ENCODE data around the gene DENND2C. TPM values are rescaled to one million over a fixed set of nuclear protein-coding genes. Genes with fewer than 3 reads are reported as not detected.

The DENND2C gene
- total RNA-seq, 1 donor = 8.3 TPM

DNA sequence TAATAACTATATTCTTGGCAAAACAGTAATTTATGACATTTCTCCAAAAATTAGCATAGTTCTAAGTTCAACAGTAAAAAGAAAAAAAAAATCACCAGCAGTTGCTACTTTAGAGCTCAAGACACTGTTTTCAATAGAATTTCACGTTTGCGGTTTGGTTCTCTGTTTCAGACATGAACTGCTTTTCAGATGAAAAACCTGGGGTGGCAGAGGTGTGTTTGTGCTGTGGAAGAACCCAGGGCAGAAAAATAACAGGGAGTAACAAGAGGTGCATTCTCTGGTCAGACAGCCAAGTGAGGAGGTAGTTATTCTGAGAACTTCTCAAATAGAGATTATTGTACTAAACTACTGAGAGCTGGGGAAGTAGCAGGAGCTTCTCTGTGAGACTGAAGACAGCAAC lies 37.8 kb upstream of the DENND2C start:
- Histone ChIP-seq H3K4me1 (ENCODE audit: insufficient read depth, low read length) (no peaks in the 10 kb centered on the region), H3K9me3 (ENCODE audit: low read depth, low read length) (no peaks in the 10 kb centered on the region), H4K20me1 (ENCODE audit: insufficient read depth, low read length) (no peaks in the 10 kb centered on the region), H3K4me2 (ENCODE audit: insufficient read depth, low read length) (no peak overlapping the region), H3K27me3 (ENCODE audit: insufficient read depth, low read length) (no peaks in the 10 kb centered on the region), H2AFZ (ENCODE audit: low read length) (no peak overlapping the region), H3K79me2 (ENCODE audit: insufficient read depth, low read length) (peaks cover 11% of the 10 kb centered on the region), H3K4me3 (ENCODE audit: insufficient read depth, low read length) (no peak overlapping the region), H3K27ac (ENCODE audit: low read depth, low read length) (no peak overlapping the region), H3K36me3 (ENCODE audit: insufficient read depth, low read length) (peaks cover 60% of the 10 kb centered on the region)
- TF ChIP-seq, protein P1, sequence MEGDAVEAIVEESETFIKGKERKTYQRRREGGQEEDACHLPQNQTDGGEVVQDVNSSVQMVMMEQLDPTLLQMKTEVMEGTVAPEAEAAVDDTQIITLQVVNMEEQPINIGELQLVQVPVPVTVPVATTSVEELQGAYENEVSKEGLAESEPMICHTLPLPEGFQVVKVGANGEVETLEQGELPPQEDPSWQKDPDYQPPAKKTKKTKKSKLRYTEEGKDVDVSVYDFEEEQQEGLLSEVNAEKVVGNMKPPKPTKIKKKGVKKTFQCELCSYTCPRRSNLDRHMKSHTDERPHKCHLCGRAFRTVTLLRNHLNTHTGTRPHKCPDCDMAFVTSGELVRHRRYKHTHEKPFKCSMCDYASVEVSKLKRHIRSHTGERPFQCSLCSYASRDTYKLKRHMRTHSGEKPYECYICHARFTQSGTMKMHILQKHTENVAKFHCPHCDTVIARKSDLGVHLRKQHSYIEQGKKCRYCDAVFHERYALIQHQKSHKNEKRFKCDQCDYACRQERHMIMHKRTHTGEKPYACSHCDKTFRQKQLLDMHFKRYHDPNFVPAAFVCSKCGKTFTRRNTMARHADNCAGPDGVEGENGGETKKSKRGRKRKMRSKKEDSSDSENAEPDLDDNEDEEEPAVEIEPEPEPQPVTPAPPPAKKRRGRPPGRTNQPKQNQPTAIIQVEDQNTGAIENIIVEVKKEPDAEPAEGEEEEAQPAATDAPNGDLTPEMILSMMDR (IDR thresholded peaks at IDR 0.05; ENCODE audit: extremely low read depth, low read depth, low read length) = no peak
- no peak for DNase-seq (ENCODE audit: insufficient read length, low spot score, missing footprints)

DNA sequence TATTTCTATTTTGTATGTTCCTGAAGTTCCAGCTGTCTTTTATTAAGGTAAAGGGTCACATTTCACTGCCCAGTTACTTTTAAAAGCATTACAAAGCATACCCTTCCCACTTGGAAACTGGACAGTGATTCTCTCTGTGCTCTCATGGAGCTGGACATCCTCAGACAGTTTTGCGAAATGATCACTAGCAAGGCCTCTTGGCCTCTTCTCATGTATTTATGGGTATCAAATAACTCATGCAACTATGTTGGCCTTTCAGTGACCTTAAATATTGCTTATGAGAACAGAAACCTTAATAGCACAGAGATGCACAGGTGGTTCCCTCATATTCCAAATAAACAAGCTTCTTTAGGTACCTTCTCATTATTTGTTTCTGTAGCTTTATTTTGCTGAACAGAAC lies 33.4 kb upstream of the DENND2C start:
- TF ChIP-seq, protein P1 (IDR thresholded peaks at IDR 0.05; ENCODE audit: extremely low read depth, low read depth, low read length) = no peak
- no peaks in the 10 kb centered on the region for H3K4me1 ChIP-seq (ENCODE audit: insufficient read depth, low read length)
- no peak overlapping the region for H2AFZ ChIP-seq (ENCODE audit: low read length)
- H3K79me2 ChIP-seq (ENCODE audit: insufficient read depth, low read length) = no peaks in the 10 kb centered on the region
- no peak overlapping the region for H3K4me3 ChIP-seq (ENCODE audit: insufficient read depth, low read length)
- H3K9me3 ChIP-seq (ENCODE audit: low read depth, low read length) = no peaks in the 10 kb centered on the region
- peaks cover 25% of the 10 kb centered on the region for H3K36me3 ChIP-seq (ENCODE audit: insufficient read depth, low read length)
- no peaks in the 10 kb centered on the region for H4K20me1 ChIP-seq (ENCODE audit: insufficient read depth, low read length)
- H3K27ac ChIP-seq (ENCODE audit: low read depth, low read length) = no peak overlapping the region
- no peak overlapping the region for H3K4me2 ChIP-seq (ENCODE audit: insufficient read depth, low read length)
- H3K27me3 ChIP-seq (ENCODE audit: insufficient read depth, low read length) = no peaks in the 10 kb centered on the region
- no peak for DNase-seq (ENCODE audit: insufficient read length, low spot score, missing footprints)

- no peaks in the 10 kb centered on the region for H3K9me3 ChIP-seq (ENCODE audit: low read depth, low read length)
- no peak overlapping the region for H3K4me2 ChIP-seq (ENCODE audit: insufficient read depth, low read length)
- no peak for DNase-seq (ENCODE audit: insufficient read length, low spot score, missing footprints)
Observed at GRCh38 chr1:114702737-114703136, 32.9 kb upstream of the DENND2C start.

DNA sequence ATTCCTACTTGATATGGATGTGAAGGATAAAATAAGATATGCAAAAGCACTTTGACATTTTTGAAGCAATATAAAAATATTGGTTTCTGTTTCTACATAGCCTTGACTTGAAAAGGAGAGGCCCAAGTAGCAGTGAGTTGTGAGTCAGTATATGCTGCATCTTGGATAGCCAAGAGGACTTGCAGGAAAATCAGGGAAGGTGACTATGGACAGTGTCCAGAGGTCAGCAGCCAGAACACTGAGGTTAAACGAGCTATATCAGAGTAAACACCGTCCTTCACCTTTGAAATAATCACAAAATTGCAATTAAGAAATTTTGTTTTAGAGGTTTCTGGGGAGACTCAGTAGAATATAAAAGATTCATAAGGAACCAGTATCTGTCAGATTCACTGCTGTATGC lies 32.1 kb upstream of the DENND2C start:
- Histone ChIP-seq H3K27me3 (ENCODE audit: insufficient read depth, low read length) (no peaks in the 10 kb centered on the region), H3K4me2 (ENCODE audit: insufficient read depth, low read length) (no peak overlapping the region), H3K4me1 (ENCODE audit: insufficient read depth, low read length) (no peaks in the 10 kb centered on the region), H3K36me3 (ENCODE audit: insufficient read depth, low read length) (peaks cover 11% of the 10 kb centered on the region), H4K20me1 (ENCODE audit: insufficient read depth, low read length) (no peaks in the 10 kb centered on the region), H3K4me3 (ENCODE audit: insufficient read depth, low read length) (no peak overlapping the region), H3K79me2 (ENCODE audit: insufficient read depth, low read length) (no peaks in the 10 kb centered on the region), H3K27ac (ENCODE audit: low read depth, low read length) (no peak overlapping the region), H2AFZ (ENCODE audit: low read length) (no peak overlapping the region), H3K9me3 (ENCODE audit: low read depth, low read length) (no peaks in the 10 kb centered on the region)
- DNase-seq (ENCODE audit: insufficient read length, low spot score, missing footprints) = no peak
- TF ChIP-seq, protein P1 (IDR thresholded peaks at IDR 0.05; ENCODE audit: extremely low read depth, low read depth, low read length) = no peak

More at GRCh38 chr1:114702737-114703136, 32.9 kb upstream of the DENND2C start:
- Histone ChIP-seq H3K4me3 (ENCODE audit: insufficient read depth, low read length) (no peak overlapping the region), H3K27me3 (ENCODE audit: insufficient read depth, low read length) (no peaks in the 10 kb centered on the region), H3K4me1 (ENCODE audit: insufficient read depth, low read length) (no peaks in the 10 kb centered on the region), H4K20me1 (ENCODE audit: insufficient read depth, low read length) (no peaks in the 10 kb centered on the region), H3K36me3 (ENCODE audit: insufficient read depth, low read length) (peaks cover 19% of the 10 kb centered on the region), H2AFZ (ENCODE audit: low read length) (no peak overlapping the region), H3K79me2 (ENCODE audit: insufficient read depth, low read length) (no peaks in the 10 kb centered on the region), H3K27ac (ENCODE audit: low read depth, low read length) (no peak overlapping the region)
- TF ChIP-seq, protein P1 (IDR thresholded peaks at IDR 0.05; ENCODE audit: extremely low read depth, low read depth, low read length) = no peak
